A549 (cell line): ENCODE data around the gene TKTL1. TPM values are rescaled to one million over a fixed set of nuclear protein-coding genes. Genes with fewer than 3 reads are reported as not detected.

Experiments
- ATAC-seq, 2 experiments: fragments of 200-7000 bp in 1 of 2; fragments of >200 bp in 1 of 2; cut with Nextera tagmentation in 1 of 2; cut with Tn5 transposase in 1 of 2; 3 replicates each; pipeline versions ENCODE4 v1.8.0 to v1.9.1; 2018 to 2020; ENCODE audit warnings: mild to moderate bottlenecking in 1 of 2, moderate library complexity in 1 of 2
- CTCF ChIA-PET: fragments of 300-600 bp; sonication (Branson Sonifier 250); formaldehyde crosslinking; extraction: SDS; loops from one replicate; lab custom pipeline; 2021; ENCODE audit warnings: antibody characterized with exemption, inconsistent platforms; lab: Yijun Ruan, JAX
- POLR2A ChIA-PET: fragments of 350-600 bp; formaldehyde crosslinking; extraction: SDS; loops from one replicate; lab custom pipeline; 2021; ENCODE audit warnings: antibody characterized with exemption, inconsistent platforms; lab: Yijun Ruan, JAX
- DNase-seq, 2 experiments: peaks; one replicate each; pipeline versions ENCODE4 v3.0.0 to v3.0.0-alpha.2; 2011 to 2016; ENCODE audit warnings: low read depth in 1 of 2, low spot score in 1 of 2
- FAIRE-seq: peaks from 2 replicates; lab custom pipeline; 2011; peaks lifted over from hg19 to GRCh38; lab: Jason Lieb, UNC
- H3K27ac ChIP-seq, 2 experiments: fragments of >200 bp; sonication (Bioruptor Twin); formaldehyde crosslinking; 3 replicates each; pipeline ENCODE4 v1.5.1; 2016 to 2017
- H3K4me1 ChIP-seq: fragments of >200 bp; sonication (Bioruptor Twin); formaldehyde crosslinking; 3 replicates; pipeline ENCODE4 v1.6.1; 2016
- H3K4me2 ChIP-seq: fragments of >200 bp; sonication (Bioruptor Twin); formaldehyde crosslinking; 3 replicates; pipeline ENCODE4 v1.6.1; 2016
- H3K4me3 ChIP-seq: fragments of >200 bp; sonication (Bioruptor Twin); formaldehyde crosslinking; 3 replicates; pipeline ENCODE4 v1.5.1; 2016
- H3K9me3 ChIP-seq: fragments of >200 bp; sonication (Bioruptor Twin); formaldehyde crosslinking; 3 replicates; pipeline ENCODE4 v1.6.1; 2016
- BCL3 ChIP-seq: fragments of >200 bp; sonication (Bioruptor Twin); formaldehyde crosslinking; IDR thresholded peaks from 3 replicates; pipeline ENCODE4 v1.6.1; 2016
- CBX2 ChIP-seq: fragments of 200-600 bp; sonication (generic); IDR thresholded peaks from 2 replicates; pipeline ENCODE4 v1.6.1; 2016; ENCODE audit warnings: low read depth, mild to moderate bottlenecking, borderline replicate concordance
- CEBPB ChIP-seq, 2 experiments: fragments of >200 bp in 1 of 2; sonication (Bioruptor Twin) in 1 of 2; formaldehyde crosslinking in 1 of 2; IDR thresholded peaks; 2 replicates each; pipeline ENCODE4 v1.6.1; 2012 to 2016
- CHD2 ChIP-seq: fragments of 150-350 bp; IDR thresholded peaks from 2 replicates; pipeline ENCODE4 v1.6.1; 2014; ENCODE audit warnings: low read length; ENCODE audit not compliant: partially characterized antibody
- EHF ChIP-seq: fragments of 250-450 bp; sonication (Bioruptor Pico); IDR thresholded peaks from 2 replicates; pipeline ENCODE4 v1.5.0; 2020; ENCODE audit warnings: mild to moderate bottlenecking
- ELK1 ChIP-seq: fragments of 150-350 bp; IDR thresholded peaks from 2 replicates; pipeline ENCODE4 v1.6.1; 2014; ENCODE audit warnings: low read depth, mild to moderate bottlenecking, low read length
- FOSL2 ChIP-seq, 2 experiments: fragments of 450-650 bp in 1 of 2; fragments of >200 bp in 1 of 2; sonication (Bioruptor Twin) in 1 of 2; formaldehyde crosslinking; IDR thresholded peaks; 2 replicates each; pipeline versions ENCODE4 v1.5.0 to v1.6.1; 2016 to 2020; ENCODE audit warnings: mild to moderate bottlenecking in 1 of 2, moderate library complexity in 1 of 2
- GATA3 ChIP-seq: IDR thresholded peaks from 2 replicates; pipeline ENCODE4 v1.6.1; 2012; ENCODE audit warnings: borderline replicate concordance
- HOXB13 ChIP-seq: fragments of 250-450 bp; sonication (Bioruptor Pico); IDR thresholded peaks from 2 replicates; pipeline ENCODE4 v1.5.0; 2020; ENCODE audit warnings: low read depth, mild to moderate bottlenecking, moderate library complexity
- JUNB ChIP-seq: fragments of >200 bp; sonication (Bioruptor Twin); formaldehyde crosslinking; IDR thresholded peaks from 2 replicates; pipeline ENCODE4 v1.6.1; 2016
- KDM5A ChIP-seq: fragments of 200-600 bp; sonication (generic); IDR thresholded peaks from 2 replicates; pipeline ENCODE4 v1.6.1; 2016; ENCODE audit warnings: antibody characterized with exemption, mild to moderate bottlenecking
- MAFK ChIP-seq: fragments of 450-650 bp; IDR thresholded peaks from 2 replicates; pipeline ENCODE4 v1.6.1; 2014; ENCODE audit not compliant: partially characterized antibody
- MYC ChIP-seq: IDR thresholded peaks from 2 replicates; pipeline ENCODE4 v1.6.1; 2012; ENCODE audit warnings: mild to moderate bottlenecking, inconsistent platforms, low read length, improper control_type of control experiment, borderline replicate concordance
- NFE2L2 ChIP-seq: fragments of 150-350 bp; conservative IDR thresholded peaks from 2 replicates; pipeline ENCODE4 v1.6.1; 2014; ENCODE audit warnings: low read length
- NPAS2 ChIP-seq: fragments of 250-450 bp; sonication (Bioruptor Pico); IDR thresholded peaks from 2 replicates; pipeline ENCODE4 v1.8.0; 2022; ENCODE audit warnings: mild to moderate bottlenecking, moderate library complexity, borderline replicate concordance
- RARB ChIP-seq: fragments of 250-450 bp; sonication (Bioruptor Pico); IDR thresholded peaks from 2 replicates; pipeline ENCODE4 v1.8.0; 2021; ENCODE audit warnings: mild to moderate bottlenecking, moderate library complexity
- RCOR1 ChIP-seq: fragments of 150-350 bp; IDR thresholded peaks from 2 replicates; pipeline ENCODE4 v1.6.1; 2014; ENCODE audit warnings: antibody characterized with exemption, low read length, low read depth
- RNF2 ChIP-seq: fragments of 200-600 bp; sonication (generic); IDR thresholded peaks from 2 replicates; pipeline ENCODE4 v1.6.1; 2016; ENCODE audit warnings: low read depth, mild to moderate bottlenecking, antibody characterized with exemption, moderate library complexity, borderline replicate concordance
- USF2 ChIP-seq: fragments of 450-650 bp; IDR thresholded peaks from 2 replicates; pipeline ENCODE4 v1.6.1; 2014; ENCODE audit warnings: antibody characterized with exemption
- WGBS: methylation state at CpG from one replicate; pipeline ENCODE4 v1.1.6; 2017; ENCODE audit errors: missing lambda C conversion rate; 5-methylcytosine and 5-hydroxymethylcytosine counted together
- polyA plus RNA-seq, 4 experiments: library from polyadenylated mRNA; depleted of rRNA in 3 of 4; stranded (reverse); fragments of >200 nt; fragmentation: RNase III in 1 of 4; extraction: RNeasy Plus Mini Kit Qiagen cat#74134 plus additional on column Dnase treatment in 1 of 4; gene quantifications; 2 replicates in 3 of 4; 3 replicates in 1 of 4; pipeline ENCODE4 v1.2.3, GENCODE V29; 2011 to 2017
- TF ChIP-seq, protein P1 (sequence below): IDR thresholded peaks from 2 replicates; pipeline ENCODE4 v1.6.1; 2012; ENCODE audit warnings: low read depth, borderline replicate concordance
- TF ChIP-seq, protein P2 (sequence below): fragments of >200 bp; sonication (Bioruptor Twin); formaldehyde crosslinking; IDR thresholded peaks from 3 replicates; pipeline ENCODE4 v1.5.1; 2016
- TF ChIP-seq, protein P3 (sequence below): IDR thresholded peaks from 2 replicates; pipeline ENCODE4 v1.6.1; 2012

The TKTL1 gene
- polyA plus RNA-seq, 2 of the 4 experiments (the other 2 are of a cell fraction) = 0.14 TPM; not detected in 1

GRCh38 chrX:154325541-154325940 lies 29.9 kb downstream of the TKTL1 start:
- H3K27ac ChIP-seq = no peak overlapping the region
- DNase-seq (no peak), ATAC-seq (no peak), FAIRE-seq (peak; percentile 13)
- no peak for TF ChIP-seq RNF2
- no peak for TF ChIP-seq MYC
- TF ChIP-seq NFE2L2 = no peak
- TF ChIP-seq CHD2 = no peak
- TF ChIP-seq, protein P1, sequence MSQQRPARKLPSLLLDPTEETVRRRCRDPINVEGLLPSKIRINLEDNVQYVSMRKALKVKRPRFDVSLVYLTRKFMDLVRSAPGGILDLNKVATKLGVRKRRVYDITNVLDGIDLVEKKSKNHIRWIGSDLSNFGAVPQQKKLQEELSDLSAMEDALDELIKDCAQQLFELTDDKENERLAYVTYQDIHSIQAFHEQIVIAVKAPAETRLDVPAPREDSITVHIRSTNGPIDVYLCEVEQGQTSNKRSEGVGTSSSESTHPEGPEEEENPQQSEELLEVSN = no peak
- TF ChIP-seq ELK1 = no peak
- no peak for TF ChIP-seq HOXB13 (CRISPR knock-in tag)
- no peak for TF ChIP-seq KDM5A
- no peak for TF ChIP-seq MAFK
- TF ChIP-seq, protein P2, sequence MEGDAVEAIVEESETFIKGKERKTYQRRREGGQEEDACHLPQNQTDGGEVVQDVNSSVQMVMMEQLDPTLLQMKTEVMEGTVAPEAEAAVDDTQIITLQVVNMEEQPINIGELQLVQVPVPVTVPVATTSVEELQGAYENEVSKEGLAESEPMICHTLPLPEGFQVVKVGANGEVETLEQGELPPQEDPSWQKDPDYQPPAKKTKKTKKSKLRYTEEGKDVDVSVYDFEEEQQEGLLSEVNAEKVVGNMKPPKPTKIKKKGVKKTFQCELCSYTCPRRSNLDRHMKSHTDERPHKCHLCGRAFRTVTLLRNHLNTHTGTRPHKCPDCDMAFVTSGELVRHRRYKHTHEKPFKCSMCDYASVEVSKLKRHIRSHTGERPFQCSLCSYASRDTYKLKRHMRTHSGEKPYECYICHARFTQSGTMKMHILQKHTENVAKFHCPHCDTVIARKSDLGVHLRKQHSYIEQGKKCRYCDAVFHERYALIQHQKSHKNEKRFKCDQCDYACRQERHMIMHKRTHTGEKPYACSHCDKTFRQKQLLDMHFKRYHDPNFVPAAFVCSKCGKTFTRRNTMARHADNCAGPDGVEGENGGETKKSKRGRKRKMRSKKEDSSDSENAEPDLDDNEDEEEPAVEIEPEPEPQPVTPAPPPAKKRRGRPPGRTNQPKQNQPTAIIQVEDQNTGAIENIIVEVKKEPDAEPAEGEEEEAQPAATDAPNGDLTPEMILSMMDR = no peak
- TF ChIP-seq EHF = no peak
- TF ChIP-seq NPAS2 (CRISPR knock-in tag) = no peak
- TF ChIP-seq GATA3 = no peak
- TF ChIP-seq, protein P3, sequence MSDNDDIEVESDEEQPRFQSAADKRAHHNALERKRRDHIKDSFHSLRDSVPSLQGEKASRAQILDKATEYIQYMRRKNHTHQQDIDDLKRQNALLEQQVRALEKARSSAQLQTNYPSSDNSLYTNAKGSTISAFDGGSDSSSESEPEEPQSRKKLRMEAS = no peak
- no peak for TF ChIP-seq RARB
- no peak for TF ChIP-seq USF2
- no peak for TF ChIP-seq CEBPB (IDR thresholded peaks at IDR 0.05)
- no peak for TF ChIP-seq JUNB
- no peak for TF ChIP-seq BCL3
- no peak for TF ChIP-seq CBX2
- TF ChIP-seq, all 56 proteins: peak for 0
- H3K4me1 ChIP-seq = no peaks in the 10 kb centered on the region
- 62% methylated on average over 8 of the region's 8 CpGs for WGBS
- CTCF ChIA-PET = interaction anchor here (1.1 to 3.1 kb wide), 2 partner anchors 8 to 18 kb away, joined by 3 to 10 read pairs; no protein-coding TSS in a partner anchor
- no peaks in the 10 kb centered on the region for H3K9me3 ChIP-seq
- H3K4me2 ChIP-seq = no peak overlapping the region
- POLR2A ChIA-PET = no interaction called here
- no peak overlapping the region for H3K4me3 ChIP-seq

GRCh38 chrX:154327038-154327820 lies 31.6 kb downstream of the TKTL1 start:
- H3K4me2 ChIP-seq = no peak overlapping the region
- DNase-seq (no peak), FAIRE-seq (peak; percentile 63), ATAC-seq (no peak)
- no peaks in the 10 kb centered on the region for H3K9me3 ChIP-seq
- 61% methylated on average over 11 of the region's 11 CpGs for WGBS
- no peak overlapping the region for H3K4me3 ChIP-seq
- POLR2A ChIA-PET = no interaction called here
- CTCF ChIA-PET = interaction anchor here (0.6 to 3.1 kb wide), 3 partner anchors 10 to 313 kb away, joined by 3 to 10 read pairs (median 3); no protein-coding TSS in a partner anchor
- TF ChIP-seq MYC (no peak), FOSL2 (IDR thresholded peaks at IDR 0.05) (no peak), FOSL2 (CRISPR knock-in tag; IDR thresholded peaks at IDR 0.05) (no peak), RCOR1 (no peak)
- H3K27ac ChIP-seq = no peak overlapping the region
- H3K4me1 ChIP-seq = no peaks in the 10 kb centered on the region
